Stromal cell of bone marrow (primary cell): ENCODE data around the gene UBE2H.

ENCODE experiments used
- DNase-seq: peaks from one replicate; pipeline ENCODE4 v3.0.0-alpha.2; 2012; ENCODE audit warnings: low read depth

UBE2H gene

DNA sequence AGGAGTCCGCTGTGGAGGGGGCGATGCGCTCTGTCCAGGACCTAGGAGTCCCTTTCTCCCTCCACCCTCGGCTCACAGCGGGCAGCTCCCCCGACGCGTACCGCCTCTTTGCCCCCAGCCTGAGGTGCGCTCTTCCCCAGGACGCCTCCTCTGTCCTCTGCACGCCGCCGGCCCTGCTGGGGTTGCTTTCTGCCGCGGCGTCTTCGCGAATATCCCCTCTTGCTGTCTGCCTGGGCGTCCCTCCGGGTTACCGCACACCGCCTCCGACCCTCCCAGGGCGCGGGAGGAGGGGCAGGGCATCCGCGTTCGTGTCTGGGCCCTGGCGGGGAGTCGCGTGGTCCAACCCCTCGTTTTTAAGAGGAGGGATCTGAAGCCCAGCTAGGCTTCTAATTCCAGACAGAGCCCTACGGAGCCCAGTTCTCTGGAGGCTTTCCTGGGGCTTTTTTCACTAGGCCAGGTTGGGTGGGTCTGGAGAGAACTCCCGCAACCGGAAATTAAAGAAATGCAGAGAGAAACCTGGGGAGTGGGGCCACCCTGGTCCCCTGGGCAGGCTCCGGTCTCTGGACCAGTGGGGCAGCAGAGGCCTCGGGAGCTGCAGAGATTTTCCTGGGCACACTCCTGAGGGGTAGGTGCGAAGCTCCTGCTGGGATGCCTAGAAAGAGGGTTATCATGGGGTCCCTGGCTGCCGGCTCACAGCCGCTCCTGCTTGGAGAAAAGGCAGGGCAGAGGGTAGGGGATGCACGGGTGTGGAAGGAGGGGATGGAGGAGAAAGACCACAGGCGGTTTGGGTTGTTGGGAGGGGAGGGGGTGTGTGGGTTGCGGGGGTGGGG is 166.9 kb downstream of the UBE2H start:
- no peak for DNase-seq

DNA sequence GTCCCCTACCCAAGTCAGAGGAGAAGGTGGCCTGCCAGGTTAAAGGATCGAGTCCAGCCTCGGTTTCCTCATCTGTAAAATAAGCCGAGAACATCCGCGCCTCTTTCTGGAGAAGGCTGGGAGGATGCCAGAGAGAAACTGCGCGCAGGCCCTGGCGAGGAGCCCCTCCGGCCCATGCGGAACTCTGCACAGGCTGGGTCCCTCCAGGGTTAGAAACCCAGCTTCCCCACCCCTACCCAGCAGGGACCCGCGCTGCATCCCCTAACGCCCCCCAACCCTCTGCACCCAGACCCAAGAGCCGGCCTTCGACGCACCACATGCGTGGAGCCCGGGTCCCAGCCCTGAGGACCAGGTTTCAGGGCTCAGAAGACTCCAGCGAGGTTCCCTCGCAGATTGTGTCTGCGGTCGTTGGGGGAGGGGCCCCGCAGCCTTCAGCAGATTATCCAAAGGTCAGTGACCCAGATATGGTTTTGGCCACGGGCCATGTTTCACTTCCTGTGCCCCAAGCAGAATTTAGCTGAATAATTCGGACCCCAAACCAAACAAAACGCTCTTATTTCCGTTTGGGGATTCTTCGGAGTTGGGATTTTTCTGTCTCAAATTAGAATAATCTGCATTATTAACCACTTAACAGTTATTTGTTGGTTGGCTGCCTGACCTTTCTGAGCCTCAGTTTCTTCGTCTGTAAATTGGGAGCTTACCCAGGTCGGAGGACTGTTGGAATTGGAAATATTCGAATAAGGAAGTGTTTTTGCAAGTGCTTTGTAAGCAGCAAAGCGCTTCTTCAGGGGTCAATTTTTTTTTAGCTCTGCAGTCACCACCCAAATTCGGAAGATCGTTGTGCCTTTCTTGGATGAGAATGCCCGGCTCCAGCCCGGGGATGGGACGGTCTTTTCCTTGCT is 167.7 kb downstream of the UBE2H start:
- no peak for DNase-seq

DNA sequence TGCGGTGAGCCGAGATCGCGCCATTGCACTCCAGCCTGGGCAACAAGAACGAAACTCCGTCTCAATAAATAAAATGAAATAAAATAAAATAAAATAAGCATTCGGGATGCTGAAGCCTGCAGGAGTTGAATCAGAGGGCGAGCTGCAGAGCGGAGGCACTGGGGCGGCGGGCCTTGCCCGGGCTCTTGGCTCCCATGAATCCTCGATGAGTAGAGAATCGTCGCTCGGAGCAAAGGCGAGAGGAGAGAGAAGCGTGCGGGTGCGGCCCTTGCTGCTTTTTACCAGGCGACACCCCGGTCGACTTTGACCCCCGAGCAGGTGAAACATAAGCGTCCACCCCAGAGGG is 168.3 kb downstream of the UBE2H start:
- no peak for DNase-seq

DNA sequence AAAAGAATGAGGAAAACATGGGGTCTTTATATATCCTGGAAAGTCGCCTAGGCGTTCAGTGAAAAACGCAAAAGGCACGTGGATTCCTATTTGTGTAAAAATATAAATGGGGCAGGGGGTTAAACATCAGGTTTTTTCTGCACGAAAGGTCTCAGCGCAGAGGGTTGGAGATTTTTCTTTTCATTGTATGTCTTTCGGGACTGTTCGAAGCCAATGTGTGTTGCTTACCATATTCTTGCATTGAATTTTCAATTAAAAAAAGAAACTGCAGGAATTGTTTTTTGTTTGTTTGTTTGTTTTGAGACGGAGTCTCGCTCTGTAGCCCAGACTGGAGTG is 169.2 kb downstream of the UBE2H start:
- DNase-seq, result no peak

DNA sequence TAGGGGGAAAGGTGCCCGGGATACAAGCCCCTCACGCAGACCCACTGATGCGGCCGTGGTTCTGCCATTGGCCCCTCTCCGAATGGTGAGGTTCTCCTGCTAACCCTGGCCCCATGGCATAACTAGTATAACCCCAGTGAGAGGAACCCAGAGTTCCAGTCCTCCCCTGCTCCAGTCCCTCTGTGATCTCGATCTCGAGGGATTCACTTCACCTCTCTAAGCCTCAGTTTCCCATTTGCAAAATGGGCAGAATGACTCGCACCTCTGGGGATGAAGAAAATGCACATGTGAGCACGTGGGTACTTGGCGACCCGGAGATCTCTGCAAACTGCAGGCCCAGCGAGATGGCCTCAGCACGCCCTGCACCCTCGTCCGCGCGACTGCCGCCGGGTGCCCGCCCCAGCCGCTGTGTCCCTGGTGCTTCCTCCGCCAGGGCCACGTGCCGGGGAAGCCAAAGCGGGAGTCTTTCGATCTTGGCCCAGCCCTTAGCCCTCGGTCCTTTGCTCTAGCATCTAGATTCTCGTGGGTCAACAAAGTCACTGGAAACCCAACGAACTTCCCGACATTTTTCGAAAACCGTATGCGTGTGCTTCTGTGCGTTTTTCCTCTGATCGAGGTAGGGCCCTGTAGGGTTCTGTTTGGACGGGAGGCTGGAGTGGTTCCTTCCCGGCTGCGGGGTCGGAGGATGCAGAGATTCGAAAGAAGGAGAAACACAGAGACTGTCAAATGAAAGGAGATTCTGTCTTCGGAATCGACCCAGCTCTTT is 169.8 kb downstream of the UBE2H start:
- no peak for DNase-seq

DNA sequence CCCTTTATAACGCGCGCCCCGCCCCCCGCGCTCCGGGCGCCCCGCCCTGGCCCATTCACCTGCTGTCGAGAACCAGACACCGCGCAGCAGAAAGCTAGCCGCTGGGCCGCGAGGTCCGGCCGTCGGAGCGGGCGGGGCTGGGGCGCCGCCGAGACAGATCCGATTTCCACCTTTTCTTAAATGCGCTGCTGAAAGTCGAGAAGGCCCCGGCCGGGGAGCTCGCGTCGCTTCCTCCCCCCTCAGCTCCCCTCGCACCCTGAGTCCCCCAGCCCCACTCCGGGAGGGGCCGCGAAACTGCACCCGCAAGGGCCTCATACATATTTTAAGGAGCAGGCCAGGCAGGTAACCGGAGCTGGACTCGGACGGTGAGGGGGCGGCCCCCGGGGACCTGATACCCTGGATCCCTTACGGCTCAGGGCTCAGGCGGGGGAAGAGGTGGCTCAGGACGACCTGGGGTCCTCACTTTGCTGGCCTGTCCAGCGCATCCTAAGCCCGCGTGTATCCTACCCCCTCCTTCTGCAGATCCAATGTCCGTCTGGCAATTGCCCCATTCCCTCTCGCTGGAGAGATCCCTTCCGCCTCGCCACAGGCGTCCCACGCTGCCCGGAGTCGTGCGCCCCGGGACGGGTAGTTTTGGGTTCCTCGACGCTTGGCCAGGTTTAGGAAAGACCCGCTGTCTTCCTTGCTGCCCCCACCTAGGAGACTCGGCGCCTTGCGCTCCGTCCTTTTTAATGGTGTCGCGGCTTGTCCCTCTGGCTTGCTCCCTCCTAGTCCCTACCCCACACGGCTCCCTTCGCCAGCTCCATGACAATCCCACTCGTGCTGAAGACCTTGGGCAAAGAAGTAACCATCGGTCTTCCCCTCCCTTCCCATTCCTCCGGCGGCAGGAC is 170.6 kb downstream of the UBE2H start:
- DNase-seq, result no peak

DNA sequence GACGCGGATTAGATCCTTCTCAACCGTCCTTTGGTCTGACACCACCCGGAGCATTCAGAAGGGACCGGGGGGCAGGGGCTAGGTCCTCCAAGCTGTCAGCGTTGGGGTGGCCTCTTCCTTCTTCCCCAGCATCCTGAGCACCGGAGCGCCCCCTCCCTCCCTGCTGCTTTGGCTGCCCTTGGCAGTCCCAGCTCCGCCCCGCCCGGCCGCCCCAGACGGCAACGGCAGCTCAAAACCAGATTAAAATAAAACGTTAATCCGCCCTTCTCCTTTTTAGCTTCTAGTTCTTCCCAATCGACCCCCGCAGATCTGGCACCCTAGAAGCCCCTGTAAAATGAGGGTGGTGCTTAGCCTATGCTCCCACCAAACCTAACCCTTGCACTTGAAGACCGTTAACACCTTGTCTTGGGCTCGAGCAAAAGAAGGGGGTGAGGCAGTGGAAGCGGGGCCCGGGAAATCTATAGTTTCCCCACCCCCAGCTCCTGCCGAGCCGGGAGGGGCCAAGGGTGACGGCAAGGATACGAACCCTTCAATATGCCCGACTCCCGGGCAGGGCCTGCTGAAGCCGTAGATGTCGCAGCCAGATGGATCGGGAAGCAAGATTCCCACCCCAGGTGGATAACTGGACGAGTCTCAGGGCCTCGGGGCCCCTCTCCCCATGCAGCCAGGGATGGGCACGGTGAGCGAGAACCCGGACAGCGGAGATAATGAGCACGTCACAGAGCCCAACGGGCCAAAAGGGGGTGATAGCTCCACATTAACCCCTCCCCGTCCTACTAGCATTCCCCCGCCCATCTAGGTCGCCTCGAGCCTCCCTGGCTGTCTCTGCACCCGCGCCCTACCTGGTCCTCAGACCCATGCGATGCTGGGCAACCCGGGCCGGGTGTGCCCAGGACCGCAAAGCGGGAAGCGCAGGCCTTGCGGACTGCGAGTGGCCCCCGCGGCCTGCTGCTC is 171.5 kb downstream of the UBE2H start:
- DNase-seq, result no peak
